Activated naive CD4-positive, alpha-beta T cell treated with anti-CD3 and anti-CD28 coated beads, Interleukin-2, amount 50 U/mL, for 72 hours (primary cell): ENCODE results near the gene DHDH. TPM values are rescaled to one million over a fixed set of nuclear protein-coding genes. Genes with fewer than 3 reads are reported as not detected.

Experiments used
- ATAC-seq, 2 donors: fragments of 150-1000 bp; cut with Tn5 transposase; 2 replicates each; pipeline ENCODE4 v1.10.0; 2021; ENCODE audit warnings: mild to moderate bottlenecking in 2 of 2, moderate library complexity in 2 of 2
- DNase-seq, 2 donors: peaks; one replicate each; pipeline ENCODE4 v3.0.0; 2021 to 2022; ENCODE audit warnings: low spot score in 2 of 2
- H3K27ac Mint-ChIP-seq, 2 donors: one replicate each; pipeline ENCODE4 v1.8.0; 2022; ENCODE audit warnings: mild to moderate bottlenecking in 2 of 2, mixed read lengths in 2 of 2
- H3K36me3 Mint-ChIP-seq, 2 donors: one replicate each; pipeline ENCODE4 v1.8.0; 2022; ENCODE audit warnings: mixed read lengths in 2 of 2
- H3K9me3 Mint-ChIP-seq, 2 donors: one replicate each; pipeline ENCODE4 v1.8.0; 2022; ENCODE audit warnings: mixed read lengths in 2 of 2
- total RNA-seq, 2 donors: library from RNA; stranded (reverse); gene quantifications; one replicate each; pipeline ENCODE4 v1.2.3, GENCODE V29; 2022

The DHDH gene
- total RNA-seq, 2 donors from 2014 or later, result 2.2 to 7.4 TPM

DNA sequence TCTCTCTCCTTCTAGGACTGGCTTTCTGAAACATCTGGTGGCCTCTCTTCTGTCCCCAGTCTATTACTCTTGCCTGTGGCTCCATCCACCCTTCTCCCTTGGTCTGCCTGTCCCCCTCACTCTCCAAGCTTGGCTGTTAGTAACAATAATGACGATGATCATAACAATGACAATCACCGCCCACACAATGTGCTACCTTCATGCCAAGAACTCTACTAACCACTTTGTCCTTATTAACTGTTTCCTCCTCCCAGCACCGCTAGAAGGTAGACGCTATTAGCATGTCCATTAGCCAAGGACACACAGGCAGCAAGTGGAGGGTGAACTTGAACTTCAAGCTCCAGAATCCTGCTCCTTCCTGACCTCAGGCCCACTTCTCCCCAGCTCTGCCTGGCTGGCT lies 56.9 kb downstream of the DHDH start:
- ATAC-seq (no peak), DNase-seq (no peak)
- H3K27ac Mint-ChIP-seq, result peak overlapping the region; percentile 20 to 90
- H3K36me3 Mint-ChIP-seq, result peaks cover 19 to 38% of the 10 kb centered on the region in 2 donors
- H3K9me3 Mint-ChIP-seq, result no peaks in the 10 kb centered on the region

DNA sequence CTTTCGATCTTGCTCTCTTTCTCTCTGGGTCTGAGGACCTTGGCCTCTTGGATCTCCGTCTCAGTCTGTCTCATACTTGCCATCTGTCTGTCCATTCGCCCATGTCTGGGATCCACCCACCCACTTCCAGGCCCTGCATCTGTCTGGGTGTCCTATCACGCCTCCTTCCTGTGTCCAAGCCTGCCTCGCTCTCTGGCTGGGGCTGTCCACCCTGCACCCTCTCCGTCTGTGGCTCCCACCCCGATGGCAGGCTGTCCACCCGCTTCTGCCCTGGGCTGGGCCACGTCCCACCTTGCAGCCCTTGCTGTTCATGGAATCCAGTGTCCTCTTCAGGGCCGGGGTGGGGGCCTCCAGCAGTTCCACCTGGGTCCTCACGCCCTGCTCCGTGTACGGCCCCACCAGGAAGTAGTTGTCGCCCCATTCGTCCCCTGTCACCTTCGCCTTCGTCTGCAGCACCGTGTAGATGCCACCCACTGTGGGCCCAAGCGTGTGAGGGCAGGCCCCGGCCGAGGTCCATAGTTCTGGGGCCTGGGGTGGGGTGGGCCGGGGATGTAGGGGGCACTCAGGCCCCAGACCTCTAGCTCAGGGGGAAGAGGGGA lies 57.6 kb downstream of the DHDH start:
- ATAC-seq (no peak), DNase-seq (no peak)
- Mint-ChIP-seq H3K9me3 (no peaks in the 10 kb centered on the region), H3K36me3 (peaks cover 20 to 38% of the 10 kb centered on the region in 2 donors), H3K27ac (peak overlapping the region in 1 of 2 donors; percentile 80)

DNA sequence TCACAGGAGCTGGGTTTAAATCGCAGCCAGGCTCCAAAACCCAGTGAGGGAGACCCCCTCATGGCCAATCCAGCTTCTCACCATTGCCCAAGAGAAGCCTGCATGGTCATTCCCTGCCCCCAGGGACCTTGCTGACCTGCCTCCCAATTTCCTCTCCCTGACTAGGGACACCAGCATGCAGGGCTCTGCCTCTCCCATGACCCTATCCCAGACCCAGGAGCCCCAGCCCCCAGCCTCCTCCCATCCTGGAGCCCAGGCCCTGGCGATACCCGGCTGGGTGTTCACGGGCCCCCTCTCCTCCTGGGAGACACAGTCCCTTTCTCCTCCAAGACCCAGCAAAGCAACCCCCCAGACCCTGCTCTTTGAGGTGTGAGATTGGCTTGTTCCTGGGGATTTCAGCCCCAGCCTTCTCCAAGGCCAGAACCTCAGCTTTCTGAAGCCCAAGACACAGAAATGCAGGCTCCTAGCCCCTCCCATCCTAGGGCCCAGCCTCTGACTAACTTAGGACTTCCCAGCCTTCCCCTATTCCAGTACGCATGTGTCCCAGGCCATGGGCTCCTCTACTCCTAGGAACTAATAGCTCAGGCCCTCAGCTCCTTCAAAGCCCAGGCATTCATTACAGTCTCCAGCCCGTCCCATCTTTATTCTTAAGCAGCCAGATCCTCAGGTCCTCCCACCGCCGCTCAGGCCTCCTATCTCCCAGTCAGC lies 58.5 kb downstream of the DHDH start:
- DNase-seq (no peak), ATAC-seq (no peak)
- Mint-ChIP-seq H3K9me3 (no peaks in the 10 kb centered on the region), H3K36me3 (peaks cover 20 to 38% of the 10 kb centered on the region in 2 donors), H3K27ac (peak overlapping the region; percentile 84 to 96)

DNA sequence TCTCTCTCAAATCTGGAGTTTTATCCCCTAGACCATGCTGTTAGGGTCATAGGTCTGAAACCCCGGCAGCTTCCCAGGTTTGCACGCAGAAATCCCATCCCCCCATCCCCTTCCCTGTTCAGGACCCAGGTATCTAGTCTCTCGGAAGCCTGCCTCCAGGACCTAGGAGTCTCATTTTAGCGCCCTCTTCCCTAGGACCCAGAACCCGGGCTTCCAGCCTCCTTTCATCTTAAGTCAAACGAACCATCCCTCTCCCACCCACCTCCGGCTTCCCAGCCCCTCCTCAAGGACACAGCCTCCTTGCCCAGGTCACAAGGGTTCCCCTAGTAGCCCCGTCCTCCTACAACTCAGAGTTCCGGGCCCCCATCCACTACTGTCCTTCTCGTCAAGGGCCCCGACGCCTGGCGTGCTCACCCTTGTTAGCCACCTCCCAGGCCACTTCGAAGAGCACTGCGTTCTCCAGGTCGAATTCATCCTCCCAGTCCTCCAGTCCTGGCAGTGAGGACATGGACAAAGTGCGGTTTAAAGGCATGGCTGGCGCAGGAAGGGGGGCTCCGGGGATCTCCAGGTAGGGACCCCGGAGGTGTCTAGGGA lies 59.2 kb downstream of the DHDH start:
- H3K27ac Mint-ChIP-seq, result peak overlapping the region; percentile 84 to 96
- ATAC-seq (no peak), DNase-seq (peak in 1 of 2 donors; percentile 22)
- no peaks in the 10 kb centered on the region for H3K9me3 Mint-ChIP-seq
- H3K36me3 Mint-ChIP-seq, result peaks cover 20 to 32% of the 10 kb centered on the region in 2 donors

DNA sequence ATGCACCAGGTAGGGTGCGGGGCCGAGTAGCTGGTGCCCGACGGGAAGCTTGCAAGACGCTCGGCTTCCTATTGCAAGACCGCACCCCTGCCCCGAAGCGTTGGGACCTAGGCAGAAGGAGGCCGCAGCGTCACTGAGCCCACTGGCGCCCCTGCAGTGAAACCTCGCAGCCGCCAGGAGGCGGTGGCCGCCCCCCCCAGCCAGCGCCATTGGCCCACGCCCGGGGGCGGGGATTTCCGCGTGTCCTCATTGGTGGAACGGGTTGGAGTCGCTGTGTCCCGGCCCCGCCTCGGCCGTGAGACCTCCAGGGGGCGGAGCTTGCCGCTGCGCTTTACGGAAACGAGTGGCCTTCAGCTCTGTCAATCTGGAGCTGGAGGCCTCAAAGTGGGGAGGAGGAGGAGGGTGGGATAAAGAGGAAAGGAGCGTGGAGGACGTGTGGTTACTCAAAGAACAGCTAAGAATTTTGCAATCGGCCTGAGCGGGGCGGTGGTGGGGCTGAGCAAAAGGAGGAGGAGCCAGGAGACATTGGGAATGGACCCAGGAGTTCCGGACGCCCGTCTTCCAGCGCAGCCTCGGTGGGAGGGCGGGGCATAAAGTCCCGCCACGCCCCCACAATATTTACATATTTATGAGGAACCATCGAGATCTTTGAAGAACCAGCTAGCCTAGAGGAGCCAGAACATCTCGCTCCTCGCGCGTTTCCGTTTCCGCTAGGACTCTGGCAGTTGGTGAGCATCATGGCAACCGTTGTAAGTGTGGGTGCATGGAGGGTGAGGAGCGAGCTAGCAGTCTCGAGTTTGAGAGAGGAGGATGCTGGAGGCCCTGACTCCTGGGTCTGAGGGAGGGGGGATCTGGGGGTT lies 59.9 kb downstream of the DHDH start, which contains the start of the genes GYS1 and RUVBL2:
Gene GYS1, minus strand, starts transcription at position 135 of the 860 bp plus-strand sequence. CDS start 197 bp downstream, outside the sequence.
Gene RUVBL2, plus strand, starts transcription at position 713 of the 860 bp plus-strand sequence. Its CDS starts 25 bp downstream, at position 738.
- Mint-ChIP-seq H3K36me3 (peaks cover 20 to 27% of the 10 kb centered on the region in 2 donors), H3K27ac (peak within 1 kb of the TSS; percentile 96 to 97), H3K9me3 (no peaks in the 10 kb centered on the region)
- ATAC-seq (peak; percentile 92 to 94), DNase-seq (peak; percentile 99)

DNA sequence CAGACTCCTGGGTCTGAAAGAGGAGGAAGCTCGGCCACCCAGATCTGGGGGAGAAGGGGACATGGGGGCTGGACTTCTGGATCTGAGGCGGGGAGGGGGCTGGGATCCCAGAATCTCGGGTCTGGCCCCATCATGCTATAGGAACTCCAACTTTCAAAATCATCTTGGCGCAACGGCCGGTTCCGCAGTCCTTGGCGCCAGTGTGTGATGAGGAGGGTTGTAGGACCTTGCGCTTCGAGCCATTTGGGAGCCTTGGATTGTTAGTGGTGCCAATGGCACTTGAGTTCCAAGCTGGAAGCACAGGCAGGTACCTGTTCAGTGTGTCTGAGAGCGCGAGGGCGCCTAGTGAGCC lies 60.5 kb downstream of the DHDH start:
- DNase-seq (no peak), ATAC-seq (no peak)
- no peaks in the 10 kb centered on the region for H3K9me3 Mint-ChIP-seq
- peak overlapping the region; percentile 96 to 97 for H3K27ac Mint-ChIP-seq
- peaks cover 20 to 27% of the 10 kb centered on the region in 2 donors for H3K36me3 Mint-ChIP-seq

Other genes starting within 250 kb of the DHDH start
- not detected for gene FUT2, start 237.7 kb upstream of the DHDH start, total RNA-seq
- 1 to 10 TPM; 1.1 to 1.4 TPM for gene MAMSTR, start 214.0 kb upstream of the DHDH start, total RNA-seq
- gene RASIP1, start 193.1 kb upstream of the DHDH start, total RNA-seq, result under 1 TPM; 0.19 to 0.66 TPM
- gene IZUMO1, start 186.8 kb upstream of the DHDH start, total RNA-seq, result not detected
- under 1 TPM in 1 of 2 donors, not detected in 1; 0.41 TPM for gene FUT1, start 181.1 kb upstream of the DHDH start, total RNA-seq
- not detected for gene FGF21, start 178.2 kb upstream of the DHDH start, total RNA-seq
- gene BCAT2, start 122.7 kb upstream of the DHDH start, total RNA-seq, result 10 to 100 TPM; 33.9 to 72.1 TPM
- 1 to 10 TPM; 1.3 to 1.7 TPM for gene HSD17B14, start 97.2 kb upstream of the DHDH start, total RNA-seq
- gene PLEKHA4, start 65.1 kb upstream of the DHDH start, total RNA-seq, result 10 to 100 TPM in 1 of 2 donors, 1 to 10 TPM in 1; 9.1 to 20.3 TPM
- gene PPP1R15A, start 61.3 kb upstream of the DHDH start, total RNA-seq, result 100 to 1,000 TPM in 1 of 2 donors, 10 to 100 TPM in 1; 93.1 to 133 TPM
- 1 to 10 TPM in 1 of 2 donors, under 1 TPM in 1; 0.52 to 1.1 TPM for gene TULP2, start 35.0 kb upstream of the DHDH start, total RNA-seq
- 100 to 1,000 TPM; 191 to 254 TPM for gene NUCB1, start 33.4 kb upstream of the DHDH start, total RNA-seq
- gene BAX, start 21.2 kb downstream of the DHDH start, total RNA-seq, result 100 to 1,000 TPM; 191 to 711 TPM
- 1,000 to 10,000 TPM; 1,148 to 2,898 TPM for gene FTL, start 31.6 kb downstream of the DHDH start, total RNA-seq
- 100 to 1,000 TPM in 1 of 2 donors, 10 to 100 TPM in 1; 44.8 to 104 TPM for gene GYS1, start 59.6 kb downstream of the DHDH start, total RNA-seq
- gene RUVBL2, start 60.2 kb downstream of the DHDH start, total RNA-seq, result 100 to 1,000 TPM; 135 to 160 TPM
- gene LHB, start 83.4 kb downstream of the DHDH start, total RNA-seq, result not detected
- gene CGB3, start 90.6 kb downstream of the DHDH start, total RNA-seq, result not detected
- not detected for gene CGB2, start 98.2 kb downstream of the DHDH start, total RNA-seq
- not detected for gene CGB1, start 103.2 kb downstream of the DHDH start, total RNA-seq
- not detected for gene CGB5, start 110.1 kb downstream of the DHDH start, total RNA-seq
- gene CGB8, start 115.4 kb downstream of the DHDH start, total RNA-seq, result not detected
- not detected for gene CGB7, start 124.0 kb downstream of the DHDH start, total RNA-seq
- not detected for gene NTF4, start 131.1 kb downstream of the DHDH start, total RNA-seq
- not detected for gene KCNA7, start 139.0 kb downstream of the DHDH start, total RNA-seq
- gene SNRNP70, start 151.8 kb downstream of the DHDH start, total RNA-seq, result 100 to 1,000 TPM; 127 to 233 TPM
- 10 to 100 TPM in 1 of 2 donors, 1 to 10 TPM in 1; 1.9 to 12.4 TPM for gene LIN7B, start 180.7 kb downstream of the DHDH start, total RNA-seq
- 1 to 10 TPM; 1.1 TPM for gene C19orf73, start 185.4 kb downstream of the DHDH start, total RNA-seq
- gene PPFIA3, start 185.8 kb downstream of the DHDH start, total RNA-seq, result 10 to 100 TPM; 10.3 to 11.3 TPM
- not detected for gene HRC, start 221.7 kb downstream of the DHDH start, total RNA-seq
- gene TRPM4, start 224.1 kb downstream of the DHDH start, total RNA-seq, result under 1 TPM; 0.23 to 0.58 TPM